HepG2 (cell line): ENCODE data around the gene ATAD1. TPM values are rescaled to one million over a fixed set of nuclear protein-coding genes. Genes with fewer than 3 reads are reported as not detected.

Source experiments
- HDAC1 ChIP-seq: sonication (generic); formaldehyde crosslinking; IDR thresholded peaks from 2 replicates; pipeline ENCODE4 v1.5.1; 2020; ENCODE audit warnings: mild to moderate bottlenecking, missing genetic modification reagents
- MAFF ChIP-seq: IDR thresholded peaks from 2 replicates; pipeline ENCODE4 v1.6.1; 2011; ENCODE audit warnings: low read depth, low read length, improper control_type of control experiment
- RCOR2 ChIP-seq: IDR thresholded peaks from 2 replicates; pipeline ENCODE4 v1.6.1; 2016; ENCODE audit warnings: missing biosample characterization, missing genetic modification reagents
- RFXAP ChIP-seq: sonication (generic); formaldehyde crosslinking; IDR thresholded peaks from 2 replicates; pipeline ENCODE4 v1.4.0; 2020; ENCODE audit warnings: missing genetic modification reagents, borderline replicate concordance
- YY1 ChIP-seq: IDR thresholded peaks from 2 replicates; pipeline ENCODE4 v1.6.1; 2011; ENCODE audit warnings: low read length, low read depth, moderate library complexity, mild to moderate bottlenecking; ENCODE audit not compliant: insufficient read depth, insufficient replicate concordance
- ZFP90 ChIP-seq: sonication (generic); formaldehyde crosslinking; IDR thresholded peaks from 2 replicates; pipeline ENCODE4 v1.8.0; 2022; ENCODE audit warnings: missing genetic modification reagents, mild to moderate bottlenecking, inconsistent platforms, borderline replicate concordance
- ZMAT3 ChIP-seq: sonication (generic); formaldehyde crosslinking; conservative IDR thresholded peaks from 2 replicates; pipeline ENCODE4 v1.7.0; 2021; ENCODE audit warnings: missing genetic modification reagents
- ZMYM2 ChIP-seq: sonication (generic); formaldehyde crosslinking; IDR thresholded peaks from 2 replicates; pipeline ENCODE4 v1.8.0; 2022; ENCODE audit warnings: mild to moderate bottlenecking, missing genetic modification reagents
- ZNF180 ChIP-seq: sonication (generic); formaldehyde crosslinking; IDR thresholded peaks from 2 replicates; pipeline ENCODE4 v1.4.0; 2020; ENCODE audit warnings: low read depth, missing genetic modification reagents, borderline replicate concordance
- ZNF563 ChIP-seq: sonication (generic); formaldehyde crosslinking; IDR thresholded peaks from 2 replicates; pipeline ENCODE4 v1.8.0; 2022; ENCODE audit warnings: mild to moderate bottlenecking, moderate library complexity, missing genetic modification reagents
- ZNF572 ChIP-seq: sonication (generic); formaldehyde crosslinking; IDR thresholded peaks from 2 replicates; pipeline ENCODE4 v1.5.1; 2020; ENCODE audit warnings: mild to moderate bottlenecking, missing genetic modification reagents
- ZNF607 ChIP-seq: sonication (generic); formaldehyde crosslinking; IDR thresholded peaks from 2 replicates; pipeline ENCODE4 v1.5.1; 2020; ENCODE audit warnings: missing genetic modification reagents, mild to moderate bottlenecking, borderline replicate concordance
- polyA plus RNA-seq, 8 experiments: library from polyadenylated mRNA; depleted of rRNA in 3 of 8; stranded (reverse) in 7 of 8; unstranded in 1 of 8; fragments of >200 nt; fragmentation: Illumina TruSeq in 4 of 8; extraction: Trizol in 4 of 8; gene quantifications; 2 replicates each; pipeline versions ENCODE4 v1.2.1 to v1.2.3, GENCODE V29; 2011 to 2016; ENCODE audit warnings: low read depth in 4 of 8, missing spikeins in 1 of 8, mixed read lengths in 1 of 8; ENCODE audit not compliant: insufficient read depth in 1 of 8
- total RNA-seq, 5 experiments: library from RNA; depleted of rRNA; stranded (reverse); fragments of >200 nt; fragmentation: Illumina TruSeq; extraction: Trizol; gene quantifications; 2 replicates each; pipeline ENCODE4 v1.2.3, GENCODE V29; 2016; ENCODE audit warnings: low read depth in 1 of 5
- TF ChIP-seq, protein P1 (sequence below): sonication (generic); formaldehyde crosslinking; IDR thresholded peaks from 2 replicates; pipeline ENCODE4 v1.5.0; 2020; ENCODE audit warnings: mild to moderate bottlenecking, missing genetic modification reagents
- TF ChIP-seq, protein P2 (sequence below): sonication (generic); formaldehyde crosslinking; IDR thresholded peaks from 2 replicates; pipeline ENCODE4 v1.5.0; 2020; ENCODE audit warnings: missing genetic modification reagents
- TF ChIP-seq, protein P3 (sequence below): sonication (generic); formaldehyde crosslinking; IDR thresholded peaks from 2 replicates; pipeline ENCODE4 v1.5.1; 2020; ENCODE audit warnings: missing genetic modification reagents, mild to moderate bottlenecking, borderline replicate concordance
- TF ChIP-seq, protein P4 (sequence below): sonication (generic); formaldehyde crosslinking; IDR thresholded peaks from 2 replicates; pipeline ENCODE4 v1.5.0; 2020; ENCODE audit warnings: mild to moderate bottlenecking, missing genetic modification reagents, borderline replicate concordance
- TF ChIP-seq, protein P5 (sequence below): sonication (generic); formaldehyde crosslinking; IDR thresholded peaks from 2 replicates; pipeline ENCODE4 v1.4.0; 2020; ENCODE audit warnings: missing genetic modification reagents, borderline replicate concordance

ATAD1 gene
- total and polyA plus RNA-seq, 2 of the 13 experiments (the other 11 are each of a cell fraction or from before 2014, with no cell fraction given): 14.9 to 28.2 TPM

DNA sequence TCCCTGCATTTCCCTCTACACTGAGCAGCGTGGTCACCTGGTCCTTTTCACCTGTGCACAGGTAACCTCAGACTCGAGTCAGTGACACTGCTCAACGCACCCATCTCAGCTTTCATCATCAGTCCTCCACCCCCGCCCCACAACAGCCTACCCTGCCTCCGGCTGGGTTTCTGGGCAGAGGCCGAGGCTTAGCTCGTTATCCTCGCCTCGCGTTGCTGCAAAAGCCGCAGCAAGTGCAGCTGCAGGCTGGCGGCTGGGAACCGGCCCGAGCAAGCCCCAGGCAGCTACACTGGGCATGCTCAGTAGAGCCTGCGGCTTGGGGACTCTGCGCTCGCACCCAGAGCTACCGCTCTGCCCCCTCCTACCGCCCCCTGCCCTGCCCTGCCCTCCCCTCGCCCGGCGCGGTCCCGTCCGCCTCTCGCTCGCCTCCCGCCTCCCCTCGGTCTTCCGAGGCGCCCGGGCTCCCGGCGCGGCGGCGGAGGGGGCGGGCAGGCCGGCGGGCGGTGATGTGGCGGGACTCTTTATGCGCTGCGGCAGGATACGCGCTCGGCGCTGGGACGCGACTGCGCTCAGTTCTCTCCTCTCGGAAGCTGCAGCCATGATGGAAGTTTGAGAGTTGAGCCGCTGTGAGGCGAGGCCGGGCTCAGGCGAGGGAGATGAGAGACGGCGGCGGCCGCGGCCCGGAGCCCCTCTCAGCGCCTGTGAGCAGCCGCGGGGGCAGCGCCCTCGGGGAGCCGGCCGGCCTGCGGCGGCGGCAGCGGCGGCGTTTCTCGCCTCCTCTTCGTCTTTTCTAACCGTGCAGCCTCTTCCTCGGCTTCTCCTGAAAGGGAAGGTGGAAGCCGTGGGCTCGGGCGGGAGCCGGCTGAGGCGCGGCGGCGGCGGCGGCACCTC is 45.3 kb upstream of the ATAD1 start, which contains the start of the genes KLLN and PTEN (continued):
- TF ChIP-seq, protein P1, sequence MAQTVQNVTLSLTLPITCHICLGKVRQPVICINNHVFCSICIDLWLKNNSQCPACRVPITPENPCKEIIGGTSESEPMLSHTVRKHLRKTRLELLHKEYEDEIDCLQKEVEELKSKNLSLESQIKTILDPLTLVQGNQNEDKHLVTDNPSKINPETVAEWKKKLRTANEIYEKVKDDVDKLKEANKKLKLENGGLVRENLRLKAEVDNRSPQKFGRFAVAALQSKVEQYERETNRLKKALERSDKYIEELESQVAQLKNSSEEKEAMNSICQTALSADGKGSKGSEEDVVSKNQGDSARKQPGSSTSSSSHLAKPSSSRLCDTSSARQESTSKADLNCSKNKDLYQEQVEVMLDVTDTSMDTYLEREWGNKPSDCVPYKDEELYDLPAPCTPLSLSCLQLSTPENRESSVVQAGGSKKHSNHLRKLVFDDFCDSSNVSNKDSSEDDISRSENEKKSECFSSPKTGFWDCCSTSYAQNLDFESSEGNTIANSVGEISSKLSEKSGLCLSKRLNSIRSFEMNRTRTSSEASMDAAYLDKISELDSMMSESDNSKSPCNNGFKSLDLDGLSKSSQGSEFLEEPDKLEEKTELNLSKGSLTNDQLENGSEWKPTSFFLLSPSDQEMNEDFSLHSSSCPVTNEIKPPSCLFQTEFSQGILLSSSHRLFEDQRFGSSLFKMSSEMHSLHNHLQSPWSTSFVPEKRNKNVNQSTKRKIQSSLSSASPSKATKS: no peak; the same call in 1 of the 2 replicates
- TF ChIP-seq ZFP90: no peak
- TF ChIP-seq, protein P2, sequence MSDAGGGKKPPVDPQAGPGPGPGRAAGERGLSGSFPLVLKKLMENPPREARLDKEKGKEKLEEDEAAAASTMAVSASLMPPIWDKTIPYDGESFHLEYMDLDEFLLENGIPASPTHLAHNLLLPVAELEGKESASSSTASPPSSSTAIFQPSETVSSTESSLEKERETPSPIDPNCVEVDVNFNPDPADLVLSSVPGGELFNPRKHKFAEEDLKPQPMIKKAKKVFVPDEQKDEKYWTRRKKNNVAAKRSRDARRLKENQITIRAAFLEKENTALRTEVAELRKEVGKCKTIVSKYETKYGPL (CRISPR knock-in tag): no peak
- TF ChIP-seq RCOR2: no peak
- peak; percentile 87 for TF ChIP-seq HDAC1 (CRISPR knock-in tag)
- TF ChIP-seq ZNF572: no peak
- peak; percentile 68; the same call in 1 of the 2 replicates for TF ChIP-seq RFXAP (CRISPR knock-in tag)
- TF ChIP-seq, protein P3, sequence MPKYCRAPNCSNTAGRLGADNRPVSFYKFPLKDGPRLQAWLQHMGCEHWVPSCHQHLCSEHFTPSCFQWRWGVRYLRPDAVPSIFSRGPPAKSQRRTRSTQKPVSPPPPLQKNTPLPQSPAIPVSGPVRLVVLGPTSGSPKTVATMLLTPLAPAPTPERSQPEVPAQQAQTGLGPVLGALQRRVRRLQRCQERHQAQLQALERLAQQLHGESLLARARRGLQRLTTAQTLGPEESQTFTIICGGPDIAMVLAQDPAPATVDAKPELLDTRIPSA (CRISPR knock-in tag): no peak
- no peak for TF ChIP-seq ZNF607 (CRISPR knock-in tag)
- TF ChIP-seq ZMAT3 (CRISPR knock-in tag): peak; percentile 74; the same call in 1 of the 2 replicates
- TF ChIP-seq, protein P4, sequence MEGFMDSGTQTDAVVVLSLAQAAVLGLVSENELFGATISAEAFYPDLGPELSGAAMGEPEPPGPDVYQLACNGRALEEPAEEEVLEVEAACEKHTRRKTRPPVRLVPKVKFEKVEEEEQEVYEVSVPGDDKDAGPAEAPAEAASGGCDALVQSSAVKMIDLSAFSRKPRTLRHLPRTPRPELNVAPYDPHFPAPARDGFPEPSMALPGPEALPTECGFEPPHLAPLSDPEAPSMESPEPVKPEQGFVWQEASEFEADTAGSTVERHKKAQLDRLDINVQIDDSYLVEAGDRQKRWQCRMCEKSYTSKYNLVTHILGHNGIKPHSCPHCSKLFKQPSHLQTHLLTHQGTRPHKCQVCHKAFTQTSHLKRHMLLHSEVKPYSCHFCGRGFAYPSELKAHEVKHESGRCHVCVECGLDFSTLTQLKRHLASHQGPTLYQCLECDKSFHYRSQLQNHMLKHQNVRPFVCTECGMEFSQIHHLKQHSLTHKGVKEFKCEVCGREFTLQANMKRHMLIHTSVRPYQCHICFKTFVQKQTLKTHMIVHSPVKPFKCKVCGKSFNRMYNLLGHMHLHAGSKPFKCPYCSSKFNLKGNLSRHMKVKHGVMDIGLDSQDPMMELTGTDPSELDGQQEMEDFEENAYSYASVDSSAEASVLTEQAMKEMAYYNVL (CRISPR knock-in tag): no peak; the same call in 1 of the 2 replicates
- peak; percentile 53 for TF ChIP-seq ZNF563
- TF ChIP-seq ZMYM2 (CRISPR knock-in tag): 0 out of 2 replicates have a peak, but pooled peaks have one; percentile 26
- TF ChIP-seq ZNF180 (CRISPR knock-in tag): no peak
- TF ChIP-seq, protein P5, sequence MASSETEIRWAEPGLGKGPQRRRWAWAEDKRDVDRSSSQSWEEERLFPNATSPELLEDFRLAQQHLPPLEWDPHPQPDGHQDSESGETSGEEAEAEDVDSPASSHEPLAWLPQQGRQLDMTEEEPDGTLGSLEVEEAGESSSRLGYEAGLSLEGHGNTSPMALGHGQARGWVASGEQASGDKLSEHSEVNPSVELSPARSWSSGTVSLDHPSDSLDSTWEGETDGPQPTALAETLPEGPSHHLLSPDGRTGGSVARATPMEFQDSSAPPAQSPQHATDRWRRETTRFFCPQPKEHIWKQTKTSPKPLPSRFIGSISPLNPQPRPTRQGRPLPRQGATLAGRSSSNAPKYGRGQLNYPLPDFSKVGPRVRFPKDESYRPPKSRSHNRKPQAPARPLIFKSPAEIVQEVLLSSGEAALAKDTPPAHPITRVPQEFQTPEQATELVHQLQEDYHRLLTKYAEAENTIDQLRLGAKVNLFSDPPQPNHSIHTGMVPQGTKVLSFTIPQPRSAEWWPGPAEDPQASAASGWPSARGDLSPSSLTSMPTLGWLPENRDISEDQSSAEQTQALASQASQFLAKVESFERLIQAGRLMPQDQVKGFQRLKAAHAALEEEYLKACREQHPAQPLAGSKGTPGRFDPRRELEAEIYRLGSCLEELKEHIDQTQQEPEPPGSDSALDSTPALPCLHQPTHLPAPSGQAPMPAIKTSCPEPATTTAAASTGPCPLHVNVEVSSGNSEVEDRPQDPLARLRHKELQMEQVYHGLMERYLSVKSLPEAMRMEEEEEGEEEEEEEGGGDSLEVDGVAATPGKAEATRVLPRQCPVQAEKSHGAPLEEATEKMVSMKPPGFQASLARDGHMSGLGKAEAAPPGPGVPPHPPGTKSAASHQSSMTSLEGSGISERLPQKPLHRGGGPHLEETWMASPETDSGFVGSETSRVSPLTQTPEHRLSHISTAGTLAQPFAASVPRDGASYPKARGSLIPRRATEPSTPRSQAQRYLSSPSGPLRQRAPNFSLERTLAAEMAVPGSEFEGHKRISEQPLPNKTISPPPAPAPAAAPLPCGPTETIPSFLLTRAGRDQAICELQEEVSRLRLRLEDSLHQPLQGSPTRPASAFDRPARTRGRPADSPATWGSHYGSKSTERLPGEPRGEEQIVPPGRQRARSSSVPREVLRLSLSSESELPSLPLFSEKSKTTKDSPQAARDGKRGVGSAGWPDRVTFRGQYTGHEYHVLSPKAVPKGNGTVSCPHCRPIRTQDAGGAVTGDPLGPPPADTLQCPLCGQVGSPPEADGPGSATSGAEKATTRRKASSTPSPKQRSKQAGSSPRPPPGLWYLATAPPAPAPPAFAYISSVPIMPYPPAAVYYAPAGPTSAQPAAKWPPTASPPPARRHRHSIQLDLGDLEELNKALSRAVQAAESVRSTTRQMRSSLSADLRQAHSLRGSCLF (CRISPR knock-in tag): no peak
- TF ChIP-seq YY1: peak; percentile 95
- no peak for TF ChIP-seq MAFF
